Smooth muscle cell (in vitro differentiated cells): ENCODE data around the gene FTO. TPM values are rescaled to one million over a fixed set of nuclear protein-coding genes. Genes with fewer than 3 reads are reported as not detected.

ENCODE experiments used
- DNase-seq: peaks from one replicate; lab custom pipeline; 2025; ENCODE audit not compliant: unreplicated experiment; lab: John Stamatoyannopoulos, UW
- H2AFZ ChIP-seq: fragments of 200-600 bp; sonication (generic); 2 replicates; pipeline ENCODE4 v1.6.0; 2016; ENCODE audit warnings: antibody characterized with exemption, low read depth, mild to moderate bottlenecking
- H3F3A ChIP-seq: fragments of 200-600 bp; sonication (generic); 2 replicates; pipeline ENCODE4 v1.6.0; 2017; ENCODE audit warnings: antibody characterized with exemption, low read depth
- H3K27ac ChIP-seq: fragments of 200-600 bp; sonication (generic); 2 replicates; pipeline ENCODE4 v1.5.1; 2016; ENCODE audit warnings: low read depth, mild to moderate bottlenecking
- H3K27me3 ChIP-seq: fragments of 200-600 bp; sonication (generic); 2 replicates; pipeline ENCODE4 v1.6.1; 2016; ENCODE audit warnings: low read depth, mild to moderate bottlenecking
- H3K36me3 ChIP-seq: fragments of 200-600 bp; sonication (generic); 2 replicates; pipeline ENCODE4 v1.5.1; 2016; ENCODE audit warnings: low read depth
- H3K4me1 ChIP-seq: fragments of 200-600 bp; sonication (generic); 2 replicates; pipeline ENCODE4 v1.5.1; 2016; ENCODE audit warnings: low read depth
- H3K4me2 ChIP-seq: fragments of 200-600 bp; sonication (generic); 2 replicates; pipeline ENCODE4 v1.6.0; 2016; ENCODE audit warnings: mild to moderate bottlenecking
- H3K4me3 ChIP-seq: fragments of 200-600 bp; sonication (generic); 2 replicates; pipeline ENCODE4 v1.5.1; 2016; ENCODE audit warnings: mild to moderate bottlenecking
- H3K79me2 ChIP-seq: fragments of 200-600 bp; sonication (generic); 2 replicates; pipeline ENCODE4 v1.6.0; 2016; ENCODE audit warnings: low read depth, mild to moderate bottlenecking
- H3K9ac ChIP-seq: fragments of 200-600 bp; sonication (generic); 2 replicates; pipeline ENCODE4 v1.6.0; 2016; ENCODE audit warnings: low read depth
- H3K9me3 ChIP-seq: fragments of 200-600 bp; sonication (generic); replicated peaks from 2 replicates; pipeline ENCODE4 v1.5.1; 2016; ENCODE audit warnings: low read depth
- H4K20me1 ChIP-seq: fragments of 200-600 bp; sonication (generic); 2 replicates; pipeline ENCODE4 v1.6.0; 2016; ENCODE audit warnings: low read depth
- CTCF ChIP-seq: fragments of 200-600 bp; sonication (generic); IDR thresholded peaks from 2 replicates; pipeline ENCODE4 v1.5.1; 2017; ENCODE audit warnings: borderline replicate concordance, mild to moderate bottlenecking, antibody characterized with exemption; ENCODE audit not compliant: insufficient read depth, poor library complexity, severe bottlenecking
- WGBS: methylation state at CpG from one replicate; pipeline ENCODE4 v1.1.7; 2016; ENCODE audit warnings: low lambda C conversion rate; 5-methylcytosine and 5-hydroxymethylcytosine counted together
- polyA plus RNA-seq: library from polyadenylated mRNA; unstranded; fragments of >200 nt; fragmentation: Nextera tagmentation; extraction: Ambion mirVana; gene quantifications from 2 replicates; pipeline ENCODE4 v1.2.1, GENCODE V29; 2016
- total RNA-seq: library from RNA; depleted of rRNA; stranded (reverse); fragments of >200 nt; gene quantifications from 2 replicates; pipeline ENCODE4 v1.2.3, GENCODE V29; 2014

Gene FTO
- total and polyA plus RNA-seq, 2 experiments from 2014 or later: 81.1 to 89.9 TPM

DNA sequence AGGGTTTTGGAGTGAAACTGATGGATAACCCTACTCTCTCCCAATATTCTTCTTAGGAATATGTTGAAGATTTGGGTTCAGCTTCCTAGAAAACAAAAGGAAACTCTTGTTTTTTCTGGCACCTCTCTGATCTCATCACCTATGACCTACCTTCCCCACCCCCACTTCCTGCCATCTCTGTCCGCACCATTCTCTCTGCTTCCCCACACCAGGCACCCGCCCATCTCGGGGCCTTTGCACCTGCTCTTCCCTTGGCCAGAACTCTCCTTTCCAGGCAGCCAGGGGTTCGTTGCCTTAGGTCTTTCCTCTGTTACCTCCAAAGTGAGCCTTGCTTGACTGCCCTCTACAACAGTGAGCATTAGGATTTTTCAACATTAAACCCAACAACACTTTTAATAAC, 423.0 kb downstream of the FTO start:
- Histone ChIP-seq H3K9me3 (no peaks in the 10 kb centered on the region), H3K79me2 (no peaks in the 10 kb centered on the region), H2AFZ (no peak overlapping the region), H4K20me1 (no peaks in the 10 kb centered on the region), H3K27me3 (peaks cover 12% of the 10 kb centered on the region), H3K4me1 (no peaks in the 10 kb centered on the region), H3K36me3 (no peaks in the 10 kb centered on the region), H3F3A (no peaks in the 10 kb centered on the region), H3K4me3 (no peak overlapping the region), H3K9ac (no peak overlapping the region), H3K4me2 (no peak overlapping the region), H3K27ac (no peak overlapping the region)
- 78% methylated on average over 4 of the region's 4 CpGs for WGBS
- DNase-seq: no peak
- TF ChIP-seq CTCF: no peak

DNA sequence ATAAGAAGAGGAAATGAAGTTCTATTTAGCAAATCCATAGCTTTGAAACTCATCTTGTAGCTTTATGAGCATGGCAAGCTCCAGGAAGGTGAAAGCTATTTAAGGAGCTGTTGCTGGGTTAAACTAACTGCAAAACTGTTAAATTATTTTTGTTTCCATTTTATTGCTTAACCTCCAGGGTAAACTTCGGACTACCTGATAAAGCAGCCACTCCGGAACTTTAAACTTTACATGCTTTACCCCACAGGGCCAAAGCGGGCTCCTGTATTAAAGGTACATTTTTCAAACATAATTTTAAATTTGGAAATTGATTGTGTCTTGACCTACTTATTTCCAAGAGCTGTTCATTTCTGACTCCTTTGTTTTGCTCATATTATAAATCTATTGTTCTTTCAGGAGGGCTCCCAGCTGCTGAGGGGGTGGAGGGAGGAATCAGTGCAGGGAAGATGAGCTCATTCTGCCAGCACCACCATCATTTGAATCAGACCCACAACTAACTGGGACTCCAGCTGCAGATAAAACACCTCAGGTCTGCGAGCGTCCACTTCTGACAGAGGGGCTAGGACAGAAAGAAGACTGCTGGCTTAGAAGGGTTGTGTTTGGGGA, 424.8 kb downstream of the FTO start:
- no peak for TF ChIP-seq CTCF
- no peaks in the 10 kb centered on the region for H3K4me1 ChIP-seq
- no peaks in the 10 kb centered on the region for H3K36me3 ChIP-seq
- whole genome bisulfite sequencing: 86% methylated on average over 5 of the region's 5 CpGs
- no peaks in the 10 kb centered on the region for H3K79me2 ChIP-seq
- no peak overlapping the region for H3K4me2 ChIP-seq
- no peak overlapping the region for H3K27ac ChIP-seq
- no peak overlapping the region for H3K9ac ChIP-seq
- no peaks in the 10 kb centered on the region for H3K9me3 ChIP-seq
- no peaks in the 10 kb centered on the region for H3F3A ChIP-seq
- H4K20me1 ChIP-seq: no peaks in the 10 kb centered on the region
- DNase-seq: no peak
- no peak overlapping the region for H3K4me3 ChIP-seq
- no peak overlapping the region for H2AFZ ChIP-seq
- peaks cover 12% of the 10 kb centered on the region for H3K27me3 ChIP-seq

DNA sequence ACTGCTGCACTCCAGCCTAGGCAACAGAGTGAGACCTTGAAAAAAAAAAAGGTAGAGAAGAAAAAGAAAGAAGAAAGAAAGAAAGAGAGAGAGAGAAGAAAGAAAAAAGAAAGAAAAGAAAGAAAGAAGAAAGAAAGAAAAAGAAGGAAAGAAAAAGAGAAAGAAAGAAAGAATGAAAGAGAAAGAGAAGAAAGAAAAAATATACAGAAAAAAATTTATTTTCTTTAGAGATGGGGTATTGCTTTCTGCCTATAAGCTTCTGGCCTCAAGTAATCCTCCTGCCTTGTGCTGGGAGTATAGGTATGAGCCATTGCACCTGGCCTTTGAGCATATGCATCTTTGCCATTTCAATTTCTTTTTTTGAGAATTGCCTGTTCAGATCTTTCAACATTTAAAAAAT, 425.9 kb downstream of the FTO start:
- Histone ChIP-seq H2AFZ (no peak overlapping the region), H3K9me3 (no peaks in the 10 kb centered on the region), H3K79me2 (no peaks in the 10 kb centered on the region), H3K4me3 (no peak overlapping the region), H3K9ac (no peak overlapping the region), H3K4me1 (no peaks in the 10 kb centered on the region), H4K20me1 (no peaks in the 10 kb centered on the region), H3K27ac (no peak overlapping the region), H3K36me3 (no peaks in the 10 kb centered on the region), H3K27me3 (peaks cover 12% of the 10 kb centered on the region), H3F3A (no peaks in the 10 kb centered on the region), H3K4me2 (no peak overlapping the region)
- no peak for TF ChIP-seq CTCF
- no peak for DNase-seq
